Left ventricle myocardium inferior (tissue), 1 donor: Measurements from ENCODE around the gene CCDC50. TPM values are rescaled to one million over a fixed set of nuclear protein-coding genes. Genes with fewer than 3 reads are reported as not detected.
A peak's percentile ranks its signal among the peaks of the same experiment; 100 is the strongest.

ENCODE experiments used
- DNase-seq: peaks from one replicate; pipeline ENCODE4 v3.0.0-alpha.2; 2020
- H3K27ac ChIP-seq: fragments of 200-600 bp; replicated peaks from 2 replicates; pipeline ENCODE4 v1.8.0; 2021
- H3K27me3 ChIP-seq: fragments of 200-600 bp; 2 replicates; pipeline ENCODE4 v1.8.0; 2021; ENCODE audit warnings: low read depth
- H3K36me3 ChIP-seq: fragments of 200-600 bp; 2 replicates; pipeline ENCODE4 v1.8.0; 2021
- H3K4me1 ChIP-seq: fragments of 200-600 bp; 2 replicates; pipeline ENCODE4 v1.8.0; 2021
- H3K4me3 ChIP-seq: fragments of 200-600 bp; 2 replicates; pipeline ENCODE4 v1.8.0; 2021; ENCODE audit warnings: mild to moderate bottlenecking, moderate library complexity
- H3K9me3 ChIP-seq: fragments of 200-600 bp; replicated peaks from 2 replicates; pipeline ENCODE4 v1.8.0; 2021
- CTCF ChIP-seq: fragments of 200-600 bp; IDR thresholded peaks from 2 replicates; pipeline ENCODE4 v1.8.0; 2021; ENCODE audit warnings: antibody characterized with exemption, mild to moderate bottlenecking, borderline replicate concordance
- intact Hi-C: fragments of 100-400 bp; cut with micrococcal nuclease; formaldehyde crosslinking; loops from one replicate; pipeline ENCODE4 v1.11.0; 2022
- total RNA-seq: library from RNA; stranded (reverse); fragmentation: NEBNext Ultra II Directional; extraction: Animal tissue kit (Norgen Biotek cat#: 25700); gene quantifications from one replicate; pipeline ENCODE4 v1.2.1, GENCODE V29; 2021
- donor health status: DM: no; HTN: yes; CAD: no; lungs with severe emphysema.

CCDC50 gene
- total RNA-seq, 1 donor from 2014 or later, result 52.1 TPM

DNA sequence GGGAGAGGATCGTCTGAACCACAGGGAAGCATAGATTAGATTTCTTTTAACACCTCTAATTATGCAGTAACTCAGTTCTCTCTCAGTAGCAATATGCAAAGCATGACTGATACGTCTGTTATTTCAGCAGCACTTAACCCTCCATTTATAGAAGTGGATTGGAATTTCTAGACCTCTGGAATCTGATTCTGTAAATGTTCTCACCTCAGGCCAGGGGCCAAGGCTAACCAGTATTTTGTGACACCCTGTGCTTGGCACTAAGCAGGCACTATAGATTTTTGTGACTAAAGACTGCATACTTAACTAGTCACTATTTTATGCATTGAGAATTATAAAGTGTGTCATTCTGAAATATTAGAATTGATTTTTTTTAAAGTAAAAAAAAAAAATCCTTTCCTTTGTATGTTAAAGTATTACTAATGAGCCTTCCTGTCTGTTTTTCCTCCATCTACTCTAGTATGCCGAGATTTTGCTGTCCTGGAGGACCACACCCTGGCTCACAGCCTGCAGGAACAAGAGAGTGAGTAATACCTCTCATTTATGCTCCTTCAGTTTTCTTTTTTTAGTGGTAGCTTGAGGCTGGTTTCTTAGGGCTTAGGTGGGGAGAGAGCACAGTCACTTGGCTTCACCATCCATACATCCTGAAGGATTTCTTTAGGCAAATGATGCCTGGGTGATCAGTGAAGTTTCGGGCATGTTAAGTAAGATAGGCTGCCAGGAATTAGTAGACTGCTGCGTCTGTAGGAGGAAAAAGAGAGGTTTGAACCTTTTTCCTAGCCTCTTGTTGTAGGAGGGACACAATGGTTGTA is 27.6 kb downstream of the CCDC50 start:
- Histone ChIP-seq H3K27ac (peak overlapping the region; percentile 71), H3K27me3 (no peaks in the 10 kb centered on the region), H3K36me3 (peaks cover 35% of the 10 kb centered on the region), H3K4me3 (peak overlapping the region; percentile 45), H3K9me3 (no peaks in the 10 kb centered on the region), H3K4me1 (peaks cover 85% of the 10 kb centered on the region)
- DNase-seq, result peak; percentile 33
- TF ChIP-seq CTCF, result no peak
- intact Hi-C loops, result no loop called here

- intact Hi-C loops, result no loop called here
- H3K27ac ChIP-seq, result peak overlapping the region; percentile 71
- peaks cover 45% of the 10 kb centered on the region for H3K36me3 ChIP-seq
- no peaks in the 10 kb centered on the region for H3K9me3 ChIP-seq
- no peak for DNase-seq
- TF ChIP-seq CTCF, result no peak
- no peak overlapping the region for H3K4me3 ChIP-seq
- no peaks in the 10 kb centered on the region for H3K27me3 ChIP-seq
- peaks cover 82% of the 10 kb centered on the region for H3K4me1 ChIP-seq
Measured at GRCh38 chr3:191357909-191358308, 28.7 kb downstream of the CCDC50 start.

GRCh38 chr3:191358929-191359328 is 29.7 kb downstream of the CCDC50 start:
- no peak overlapping the region for H3K4me3 ChIP-seq
- no peak for DNase-seq
- H3K9me3 ChIP-seq, result no peaks in the 10 kb centered on the region
- H3K27me3 ChIP-seq, result no peaks in the 10 kb centered on the region
- TF ChIP-seq CTCF, result no peak
- peaks cover 54% of the 10 kb centered on the region for H3K36me3 ChIP-seq
- intact Hi-C loops, result no loop called here
- no peak overlapping the region for H3K27ac ChIP-seq
- peaks cover 72% of the 10 kb centered on the region for H3K4me1 ChIP-seq

- Histone ChIP-seq H3K4me3 (no peak overlapping the region), H3K4me1 (peaks cover 59% of the 10 kb centered on the region), H3K27me3 (no peaks in the 10 kb centered on the region), H3K36me3 (peaks cover 68% of the 10 kb centered on the region), H3K9me3 (no peaks in the 10 kb centered on the region), H3K27ac (no peak overlapping the region)
- TF ChIP-seq CTCF, result no peak
- no peak for DNase-seq
- intact Hi-C loops, result no loop called here
Measured at GRCh38 chr3:191360620-191361019, 31.4 kb downstream of the CCDC50 start.

GRCh38 chr3:191361456-191361855 is 32.3 kb downstream of the CCDC50 start:
- H3K4me3 ChIP-seq, result no peak overlapping the region
- peaks cover 58% of the 10 kb centered on the region for H3K4me1 ChIP-seq
- intact Hi-C loops, result no loop called here
- no peak for TF ChIP-seq CTCF
- no peak overlapping the region for H3K27ac ChIP-seq
- H3K9me3 ChIP-seq, result no peaks in the 10 kb centered on the region
- DNase-seq, result no peak
- no peaks in the 10 kb centered on the region for H3K27me3 ChIP-seq
- H3K36me3 ChIP-seq, result peaks cover 68% of the 10 kb centered on the region
